Astrocyte (in vitro differentiated cells and primary cell): ENCODE results near the gene GAMT.

Experiments used
- CTCF ChIP-seq: IDR thresholded peaks from 2 replicates; pipeline ENCODE4 v1.5.1; 2011; ENCODE audit warnings: low read depth, mild to moderate bottlenecking, inconsistent platforms, low read length, moderate library complexity; ENCODE audit not compliant: insufficient read depth
- EZH2 ChIP-seq: IDR thresholded peaks from 2 replicates; pipeline ENCODE4 v1.6.1; 2012; ENCODE audit warnings: mild to moderate bottlenecking, low read length, inconsistent platforms; ENCODE audit not compliant: insufficient read depth

- TF ChIP-seq CTCF (no peak), EZH2 (no peak)
These were observed 1.2 kb upstream of the GAMT start for GRCh38 chr19:1402411-1403070.
